ENCODE results near the gene MAP4K4.

- TF ChIP-seq CTCF (conservative IDR thresholded peaks at IDR 0.05) (no peak), ZFX (IDR thresholded peaks at IDR 0.05) (no peak)
Observed at GRCh38 chr2:101829429-101829828, 131.9 kb downstream of the MAP4K4 start.

All from C4-2B (cell line).